ENCODE data around the gene CLEC16A.

CLEC16A gene

GRCh38 chr16:10897134-10897533 is 47.2 kb upstream of the CLEC16A start:
- DNase-seq, result no peak
- no peak for TF ChIP-seq CTCF (IDR thresholded peaks at IDR 0.05)
- peaks cover 0 to 1% (median 0%) of the 10 kb centered on the region in 3 donors for H3K36me3 ChIP-seq
- intact Hi-C loops (cut with DNase I; ENCODE audit: low total_unique reads), result no loop called here
- peaks cover 0 to 13% of the 10 kb centered on the region in 2 donors for H3K27me3 ChIP-seq
- H3K27ac ChIP-seq, result no peak overlapping the region
- no peak overlapping the region for H3K4me3 ChIP-seq
- H3K4me1 ChIP-seq, result no peaks in the 10 kb centered on the region
- no peaks in the 10 kb centered on the region for H3K9me3 ChIP-seq

GRCh38 chr16:10902999-10903398 is 41.4 kb upstream of the CLEC16A start:
- TF ChIP-seq CTCF (IDR thresholded peaks at IDR 0.05), result no peak

GRCh38 chr16:10906482-10906881 is 37.9 kb upstream of the CLEC16A start:
- no peaks in the 10 kb centered on the region for H3K27me3 ChIP-seq
- no peak overlapping the region for H3K27ac ChIP-seq
- H3K36me3 ChIP-seq, result peaks cover 0 to 10% (median 10%) of the 10 kb centered on the region in 3 donors
- H3K9me3 ChIP-seq, result peaks cover 0 to 4% (median 0%) of the 10 kb centered on the region in 3 donors
- no peak for DNase-seq
- intact Hi-C loops (cut with DNase I; ENCODE audit: low total_unique reads), result no loop called here
- peaks cover 0 to 6% (median 2%) of the 10 kb centered on the region in 4 donors for H3K4me1 ChIP-seq
- H3K4me3 ChIP-seq, result no peak overlapping the region
- TF ChIP-seq CTCF (IDR thresholded peaks at IDR 0.05), result no peak

More at GRCh38 chr16:10902999-10903398, 41.4 kb upstream of the CLEC16A start:
- H3K27ac ChIP-seq, result no peak overlapping the region
- no peaks in the 10 kb centered on the region for H3K27me3 ChIP-seq
- H3K36me3 ChIP-seq, result peaks cover 0 to 10% (median 7%) of the 10 kb centered on the region in 3 donors
- peaks cover 0 to 4% (median 0%) of the 10 kb centered on the region in 3 donors for H3K9me3 ChIP-seq
- DNase-seq, result no peak
- intact Hi-C loops (cut with DNase I; ENCODE audit: low total_unique reads), result no loop called here
- H3K4me3 ChIP-seq, result no peak overlapping the region
- H3K4me1 ChIP-seq, result peaks cover 0 to 6% (median 2%) of the 10 kb centered on the region in 4 donors

- no peak for TF ChIP-seq CTCF (IDR thresholded peaks at IDR 0.05)
- intact Hi-C loops (cut with DNase I; ENCODE audit: low total_unique reads), result no loop called here
- Histone ChIP-seq H3K36me3 (peaks cover 0 to 10% (median 9%) of the 10 kb centered on the region in 3 donors), H3K4me3 (no peak overlapping the region), H3K9me3 (peaks cover 0 to 4% (median 0%) of the 10 kb centered on the region in 3 donors), H3K27ac (no peak overlapping the region), H3K27me3 (no peaks in the 10 kb centered on the region), H3K4me1 (peaks cover 0 to 6% (median 2%) of the 10 kb centered on the region in 4 donors)
- DNase-seq, result peak in 1 of 2 donors; percentile 80
These were observed 37.2 kb upstream of the CLEC16A start for GRCh38 chr16:10906914-10907756.

GRCh38 chr16:10907757-10908045 is 36.7 kb upstream of the CLEC16A start:
- peaks cover 0 to 6% (median 2%) of the 10 kb centered on the region in 4 donors for H3K4me1 ChIP-seq
- H3K27ac ChIP-seq, result no peak overlapping the region
- intact Hi-C loops (cut with DNase I; ENCODE audit: low total_unique reads), result no loop called here
- peaks cover 0 to 7% (median 3%) of the 10 kb centered on the region in 3 donors for H3K36me3 ChIP-seq
- TF ChIP-seq CTCF (IDR thresholded peaks at IDR 0.05), result no peak
- no peaks in the 10 kb centered on the region for H3K27me3 ChIP-seq
- H3K4me3 ChIP-seq, result no peak overlapping the region
- peaks cover 0 to 1% (median 0%) of the 10 kb centered on the region in 3 donors for H3K9me3 ChIP-seq
- DNase-seq, result no peak

Data from tibial artery (tissue), 4 donors.